Prostate gland (tissue), 2 donors: Measurements from ENCODE around the gene AMIGO2.

Source experiments
- POLR2A ChIP-seq: fragments of 450-650 bp; IDR thresholded peaks from one replicate; pipeline ENCODE4 v1.6.1; 2016; ENCODE audit warnings: antibody characterized with exemption, mild to moderate bottlenecking
- POLR2AphosphoS5 ChIP-seq: sonication (generic); formaldehyde crosslinking; IDR thresholded peaks from one replicate; pipeline ENCODE4 v1.6.1; 2017; ENCODE audit warnings: antibody characterized with exemption
- TF ChIP-seq, protein P1 (sequence below), 4 experiments: fragments of 200-600 bp in 2 of 4; fragments of 450-650 bp in 2 of 4; sonication (generic) in 2 of 4; IDR thresholded peaks; 1 replicate in 3 of 4; 2 replicates in 1 of 4; pipeline ENCODE4 v1.5.1; 2016 to 2019; ENCODE audit warnings: antibody characterized with exemption in 4 of 4, mild to moderate bottlenecking in 2 of 4, moderate library complexity in 2 of 4

DNA sequence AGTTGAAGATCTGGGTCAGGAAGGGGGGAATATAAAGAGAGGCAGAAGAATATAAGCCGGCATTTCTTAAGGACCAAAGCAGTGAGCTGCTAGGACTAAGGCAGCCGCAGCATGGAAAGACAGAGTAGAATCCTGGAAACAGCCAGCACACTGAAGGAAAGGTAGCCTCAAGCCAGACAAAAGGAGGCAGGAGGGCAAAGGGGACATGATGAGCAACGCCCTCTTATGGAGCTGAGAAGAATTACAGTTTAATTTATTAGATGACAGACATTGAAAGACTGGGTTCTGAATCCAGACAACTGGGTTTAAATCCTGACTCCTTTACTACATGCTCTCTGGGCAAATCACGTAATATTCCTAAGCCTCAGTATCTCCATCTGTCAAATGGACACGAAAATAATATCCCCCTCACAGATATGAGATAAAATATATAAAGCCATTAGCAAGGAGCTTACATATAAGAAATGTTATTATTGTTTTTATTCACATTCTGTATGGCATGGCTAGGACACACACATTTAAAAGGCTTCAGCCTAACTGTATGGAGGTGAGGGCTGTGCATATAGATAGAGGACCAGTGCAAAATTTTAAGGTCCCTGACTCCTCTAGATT lies 8.4 kb downstream of the AMIGO2 start:
- TF ChIP-seq, protein P1, sequence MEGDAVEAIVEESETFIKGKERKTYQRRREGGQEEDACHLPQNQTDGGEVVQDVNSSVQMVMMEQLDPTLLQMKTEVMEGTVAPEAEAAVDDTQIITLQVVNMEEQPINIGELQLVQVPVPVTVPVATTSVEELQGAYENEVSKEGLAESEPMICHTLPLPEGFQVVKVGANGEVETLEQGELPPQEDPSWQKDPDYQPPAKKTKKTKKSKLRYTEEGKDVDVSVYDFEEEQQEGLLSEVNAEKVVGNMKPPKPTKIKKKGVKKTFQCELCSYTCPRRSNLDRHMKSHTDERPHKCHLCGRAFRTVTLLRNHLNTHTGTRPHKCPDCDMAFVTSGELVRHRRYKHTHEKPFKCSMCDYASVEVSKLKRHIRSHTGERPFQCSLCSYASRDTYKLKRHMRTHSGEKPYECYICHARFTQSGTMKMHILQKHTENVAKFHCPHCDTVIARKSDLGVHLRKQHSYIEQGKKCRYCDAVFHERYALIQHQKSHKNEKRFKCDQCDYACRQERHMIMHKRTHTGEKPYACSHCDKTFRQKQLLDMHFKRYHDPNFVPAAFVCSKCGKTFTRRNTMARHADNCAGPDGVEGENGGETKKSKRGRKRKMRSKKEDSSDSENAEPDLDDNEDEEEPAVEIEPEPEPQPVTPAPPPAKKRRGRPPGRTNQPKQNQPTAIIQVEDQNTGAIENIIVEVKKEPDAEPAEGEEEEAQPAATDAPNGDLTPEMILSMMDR (IDR thresholded peaks at IDR 0.05): peak in 2 of 4 experiments; percentile 18 to 26
- TF ChIP-seq POLR2A (no peak), POLR2AphosphoS5 (no peak)
